Parathyroid adenoma (tissue), 2 donors: ENCODE data around the gene PCSK2.

Source experiments
- H2AFZ ChIP-seq: fragments of 300-600 bp; sonication (generic); one replicate; pipeline ENCODE4 v1.7.0; 2017; ENCODE audit warnings: antibody characterized with exemption, mild to moderate bottlenecking
- H3K27ac ChIP-seq: fragments of 300-600 bp; sonication (generic); one replicate; pipeline ENCODE4 v1.7.0; 2017
- H3K27me3 ChIP-seq: fragments of 300-600 bp; sonication (generic); one replicate; pipeline ENCODE4 v1.7.0; 2017; ENCODE audit warnings: low read length; ENCODE audit not compliant: control insufficient read depth, insufficient read depth
- H3K36me3 ChIP-seq: fragments of 300-600 bp; sonication (generic); one replicate; pipeline ENCODE4 v1.7.0; 2017; ENCODE audit warnings: low read length; ENCODE audit not compliant: control insufficient read depth, insufficient read depth
- H3K4me1 ChIP-seq: fragments of 300-600 bp; sonication (generic); one replicate; pipeline ENCODE4 v1.7.0; 2017; ENCODE audit warnings: control low read depth
- H3K4me2 ChIP-seq: fragments of 300-600 bp; sonication (generic); one replicate; pipeline ENCODE4 v1.7.0; 2017; ENCODE audit warnings: low read length
- H3K4me3 ChIP-seq: fragments of 300-600 bp; sonication (generic); one replicate; pipeline ENCODE4 v1.7.0; 2017; ENCODE audit warnings: low read depth, low read length
- H3K79me2 ChIP-seq: fragments of 300-600 bp; sonication (generic); one replicate; pipeline ENCODE4 v1.7.0; 2017; ENCODE audit warnings: control low read depth
- H3K9ac ChIP-seq: fragments of 300-600 bp; sonication (generic); one replicate; pipeline ENCODE4 v1.7.0; 2017; ENCODE audit warnings: mild to moderate bottlenecking
- H3K9me3 ChIP-seq: fragments of 300-600 bp; sonication (generic); one replicate; pipeline ENCODE4 v1.7.0; 2017; ENCODE audit warnings: low read length; ENCODE audit not compliant: control insufficient read depth
- CTCF ChIP-seq: fragments of 300-600 bp; sonication (generic); IDR thresholded peaks from one replicate; pipeline ENCODE4 v1.7.0; 2017; ENCODE audit warnings: antibody characterized with exemption, mild to moderate bottlenecking
- donor health status: primary hyperparathyroidism.

Gene PCSK2

GRCh38 chr20:17276101-17276500, 49.3 kb downstream of the PCSK2 start:
- TF ChIP-seq CTCF = no peak
- H3K4me3 ChIP-seq = no peak overlapping the region
- no peak overlapping the region for H3K9ac ChIP-seq
- no peaks in the 10 kb centered on the region for H3K79me2 ChIP-seq
- H3K4me1 ChIP-seq = no peaks in the 10 kb centered on the region
- no peaks in the 10 kb centered on the region for H3K9me3 ChIP-seq
- H3K27ac ChIP-seq = no peak overlapping the region
- H3K4me2 ChIP-seq = no peak overlapping the region
- no peaks in the 10 kb centered on the region for H3K27me3 ChIP-seq
- H2AFZ ChIP-seq = no peak overlapping the region
- H3K36me3 ChIP-seq = no peaks in the 10 kb centered on the region

GRCh38 chr20:17281478-17281877, 54.6 kb downstream of the PCSK2 start:
- Histone ChIP-seq H3K9me3 (no peaks in the 10 kb centered on the region), H3K4me2 (no peak overlapping the region), H3K27me3 (no peaks in the 10 kb centered on the region), H3K79me2 (no peaks in the 10 kb centered on the region), H3K4me3 (no peak overlapping the region), H3K9ac (no peak overlapping the region), H2AFZ (no peak overlapping the region), H3K4me1 (no peaks in the 10 kb centered on the region), H3K36me3 (no peaks in the 10 kb centered on the region), H3K27ac (no peak overlapping the region)
- peak; percentile 14 for TF ChIP-seq CTCF

- H3K4me2 ChIP-seq = no peak overlapping the region
- no peak overlapping the region for H3K27ac ChIP-seq
- no peak overlapping the region for H2AFZ ChIP-seq
- H3K9me3 ChIP-seq = no peaks in the 10 kb centered on the region
- no peak overlapping the region for H3K4me3 ChIP-seq
- no peaks in the 10 kb centered on the region for H3K27me3 ChIP-seq
- no peaks in the 10 kb centered on the region for H3K4me1 ChIP-seq
- no peaks in the 10 kb centered on the region for H3K36me3 ChIP-seq
- no peaks in the 10 kb centered on the region for H3K79me2 ChIP-seq
- H3K9ac ChIP-seq = no peak overlapping the region
- TF ChIP-seq CTCF = no peak
These were observed 55.7 kb downstream of the PCSK2 start for GRCh38 chr20:17282501-17282900.

GRCh38 chr20:17287503-17287902, 60.7 kb downstream of the PCSK2 start:
- Histone ChIP-seq H3K27ac (no peak overlapping the region), H3K36me3 (no peaks in the 10 kb centered on the region), H3K9ac (no peak overlapping the region), H3K27me3 (no peaks in the 10 kb centered on the region), H3K4me1 (no peaks in the 10 kb centered on the region), H2AFZ (no peak overlapping the region), H3K9me3 (no peaks in the 10 kb centered on the region), H3K4me3 (no peak overlapping the region), H3K79me2 (no peaks in the 10 kb centered on the region), H3K4me2 (no peak overlapping the region)
- no peak for TF ChIP-seq CTCF

DNA sequence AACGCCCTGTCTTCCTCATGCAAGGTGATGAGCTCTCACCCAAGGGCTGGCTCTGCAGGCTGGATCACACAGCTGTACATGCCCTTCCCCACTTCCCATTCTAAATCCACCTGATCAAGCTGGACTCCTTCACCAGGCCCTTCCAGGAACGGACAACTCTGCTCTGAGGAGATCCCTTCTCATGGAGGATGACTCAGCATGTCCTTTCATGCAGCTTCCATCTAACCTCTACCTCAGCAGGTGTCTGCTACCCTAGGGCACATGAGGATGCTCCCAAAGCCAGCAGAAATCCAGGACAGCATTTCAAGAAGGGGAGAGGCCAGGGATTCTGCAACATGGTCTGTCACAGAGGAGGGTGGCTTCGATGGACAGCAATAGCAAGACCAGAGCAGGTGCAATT, 61.2 kb downstream of the PCSK2 start:
- Histone ChIP-seq H3K9me3 (no peaks in the 10 kb centered on the region), H3K27ac (no peak overlapping the region), H3K79me2 (no peaks in the 10 kb centered on the region), H2AFZ (no peak overlapping the region), H3K4me2 (no peak overlapping the region), H3K9ac (no peak overlapping the region), H3K4me3 (no peak overlapping the region), H3K36me3 (no peaks in the 10 kb centered on the region), H3K4me1 (no peaks in the 10 kb centered on the region), H3K27me3 (no peaks in the 10 kb centered on the region)
- TF ChIP-seq CTCF = no peak
